IMR-90 (cell line): Measurements from ENCODE around the gene TTLL7. TPM values are rescaled to one million over a fixed set of nuclear protein-coding genes. Genes with fewer than 3 reads are reported as not detected.

ENCODE experiments used
- ATAC-seq: fragments of 200-7000 bp; cut with Tn5 transposase; 2 replicates; pipeline ENCODE4 v1.9.1; 2020; ENCODE audit warnings: low read depth, mild to moderate bottlenecking, moderate library complexity
- BruUV-seq: library from RNA; stranded (reverse); fragments of 400-500 nt; replicated peaks from 2 replicates; lab custom pipeline; 2021; lab: Mats Ljungman, UMichigan
- CTCF ChIA-PET: fragments of 300-600 bp; formaldehyde crosslinking; extraction: SDS; loops from one replicate; lab custom pipeline; 2021; ENCODE audit warnings: antibody characterized with exemption; lab: Yijun Ruan, JAX
- POLR2A ChIA-PET: fragments of 300-600 bp; sonication (Branson Sonifier 250); formaldehyde crosslinking; loops from one replicate; lab custom pipeline; 2022; ENCODE audit warnings: antibody characterized with exemption; ENCODE audit not compliant: unreplicated experiment; lab: Charles Lee
- DNase-seq: peaks from one replicate; pipeline ENCODE4 v3.0.0; 2013
- H2AFZ ChIP-seq: replicated peaks from 2 replicates; pipeline ENCODE3; 2013; ENCODE audit warnings: low read length, mild to moderate bottlenecking; ENCODE audit not compliant: poor library complexity
- H2AK5ac ChIP-seq: 2 replicates; pipeline ENCODE4 v1.6.1; 2013; ENCODE audit warnings: low read depth, low read length, inconsistent platforms
- H2AK9ac ChIP-seq: replicated peaks from 2 replicates; pipeline ENCODE3; 2013; ENCODE audit warnings: mild to moderate bottlenecking, low read depth, low read length, moderate library complexity; ENCODE audit not compliant: poor library complexity
- H2BK120ac ChIP-seq: 2 replicates; pipeline ENCODE4 v1.6.1; 2013; ENCODE audit warnings: low read depth, low read length, inconsistent platforms
- H2BK15ac ChIP-seq: 3 replicates; pipeline ENCODE4 v1.6.1; 2013; ENCODE audit warnings: low read depth, low read length, inconsistent platforms
- H2BK20ac ChIP-seq: 2 replicates; pipeline ENCODE4 v1.6.1; 2013; ENCODE audit warnings: low read depth, mild to moderate bottlenecking, inconsistent platforms, low read length, moderate library complexity
- H2BK5ac ChIP-seq: 2 replicates; pipeline ENCODE4 v1.6.1; 2013; ENCODE audit warnings: mild to moderate bottlenecking, low read depth, low read length, inconsistent platforms; ENCODE audit not compliant: poor library complexity, severe bottlenecking
- H3K14ac ChIP-seq: replicated peaks from 2 replicates; pipeline ENCODE4 v1.6.1; 2013; ENCODE audit warnings: low read depth, low read length, inconsistent platforms
- H3K18ac ChIP-seq: 2 replicates; pipeline ENCODE4 v1.6.1; 2013; ENCODE audit warnings: low read depth, low read length, control low read depth
- H3K23ac ChIP-seq: 2 replicates; pipeline ENCODE4 v1.6.1; 2013; ENCODE audit warnings: low read depth, low read length, inconsistent platforms
- H3K27ac ChIP-seq: 2 replicates; pipeline ENCODE4 v1.5.1; 2013; ENCODE audit warnings: mild to moderate bottlenecking, control low read depth, low read length; ENCODE audit not compliant: insufficient read depth
- H3K27me3 ChIP-seq: 2 replicates; pipeline ENCODE4 v1.6.1; 2013; ENCODE audit warnings: low read length; ENCODE audit not compliant: control insufficient read depth, insufficient read depth
- H3K36me3 ChIP-seq: 2 replicates; pipeline ENCODE4 v1.6.1; 2013; ENCODE audit warnings: low read length, mixed read lengths; ENCODE audit not compliant: control insufficient read depth, insufficient read depth
- H3K4ac ChIP-seq: 2 replicates; pipeline ENCODE4 v1.6.1; 2013; ENCODE audit warnings: low read depth, low read length, inconsistent platforms
- H3K4me1 ChIP-seq: 2 replicates; pipeline ENCODE4 v1.6.1; 2013; ENCODE audit warnings: low read length, mixed read lengths; ENCODE audit not compliant: control insufficient read depth, insufficient read depth
- H3K4me2 ChIP-seq: 2 replicates; pipeline ENCODE4 v1.6.1; 2013; ENCODE audit warnings: low read depth, mild to moderate bottlenecking, control low read depth, low read length, moderate library complexity
- H3K4me3 ChIP-seq: 2 replicates; pipeline ENCODE4 v1.5.1; 2013; ENCODE audit warnings: low read depth, mild to moderate bottlenecking, control low read depth, low read length, moderate library complexity; ENCODE audit not compliant: insufficient read depth
- H3K56ac ChIP-seq: 2 replicates; pipeline ENCODE4 v1.6.1; 2013; ENCODE audit warnings: low read length, inconsistent platforms; ENCODE audit not compliant: insufficient read depth; ENCODE audit errors: extremely low read depth
- H3K79me1 ChIP-seq, 2 experiments: 2 replicates each; pipeline ENCODE4 v1.6.1; 2013; ENCODE audit warnings: low read length in 2 of 2, inconsistent platforms in 1 of 2, low read depth in 1 of 2
- H3K9ac ChIP-seq: 2 replicates; pipeline ENCODE4 v1.6.1; 2013; ENCODE audit warnings: low read depth, low read length, control low read depth
- H3K9me1 ChIP-seq: 2 replicates; pipeline ENCODE4 v1.6.1; 2013; ENCODE audit warnings: low read length, inconsistent platforms; ENCODE audit not compliant: insufficient read depth
- H3K9me3 ChIP-seq: 2 replicates; pipeline ENCODE4 v1.6.1; 2013; ENCODE audit warnings: low read length; ENCODE audit not compliant: control insufficient read depth, insufficient read depth
- H4K20me1 ChIP-seq: 2 replicates; pipeline ENCODE4 v1.6.1; 2013; ENCODE audit warnings: low read length, inconsistent platforms; ENCODE audit not compliant: insufficient read depth
- H4K5ac ChIP-seq: 2 replicates; pipeline ENCODE4 v1.6.1; 2013; ENCODE audit warnings: mild to moderate bottlenecking, low read depth, low read length, control low read depth
- H4K8ac ChIP-seq, 2 experiments: 2 replicates each; pipeline ENCODE4 v1.6.1; 2013; ENCODE audit warnings: low read depth in 2 of 2, low read length in 2 of 2, control low read depth in 1 of 2, inconsistent platforms in 1 of 2
- H4K91ac ChIP-seq: 2 replicates; pipeline ENCODE4 v1.6.1; 2013; ENCODE audit warnings: low read depth, low read length, inconsistent platforms; ENCODE audit not compliant: insufficient read depth
- CEBPB ChIP-seq: IDR thresholded peaks from 2 replicates; pipeline ENCODE4 v1.6.1; 2012; ENCODE audit warnings: low read depth, low read length, improper control_type of control experiment
- POLR2A ChIP-seq: IDR thresholded peaks from 2 replicates; pipeline ENCODE4 v1.6.1; 2012; ENCODE audit warnings: mild to moderate bottlenecking, low read depth, low read length
- RAD21 ChIP-seq: IDR thresholded peaks from 2 replicates; pipeline ENCODE4 v1.6.1; 2012; ENCODE audit warnings: low read length, improper control_type of control experiment
- WGBS, 2 experiments: methylation state at CpG; one replicate each; pipeline versions ENCODE4 v1.1.5 to v1.1.7; 2013; ENCODE audit warnings: missing lambda C conversion rate in 2 of 2; ENCODE audit not compliant: insufficient read length in 1 of 2; ENCODE audit errors: extremely low coverage in 2 of 2; 5-methylcytosine and 5-hydroxymethylcytosine counted together
- dilution Hi-C: fragments of 300-500 bp; cut with HindIII; formaldehyde crosslinking; loops from one replicate; pipeline ENCODE4 v1.14.3; 2018; ENCODE audit warnings: low sequenced_read_pairs; ENCODE audit not compliant: unreplicated experiment
- in situ Hi-C: fragments of 300-500 bp; cut with MboI; formaldehyde crosslinking; loops from 3 replicates; pipeline ENCODE4 v1.14.3; 2019; ENCODE audit warnings: low sequenced_read_pairs, inconsistent platforms, mixed read lengths
- intact Hi-C: fragments of 100-400 bp; cut with micrococcal nuclease; formaldehyde crosslinking; loops from 2 replicates; pipeline ENCODE4 v1.10.0; 2022
- polyA plus RNA-seq, 3 experiments: library from polyadenylated mRNA; depleted of rRNA; stranded (reverse); fragments of >200 nt; gene quantifications; 2 replicates each; pipeline ENCODE4 v1.2.3, GENCODE V29; 2012; ENCODE audit warnings: low replicate concordance in 1 of 3
- total RNA-seq: library from RNA; depleted of rRNA; stranded (reverse); fragments of >200 nt; gene quantifications from 2 replicates; pipeline ENCODE4 v1.2.3, GENCODE V29; 2012

The TTLL7 gene
- total and polyA plus RNA-seq, 2 of the 4 experiments (the other 2 are of a cell fraction): 5.7 to 8.1 TPM

DNA sequence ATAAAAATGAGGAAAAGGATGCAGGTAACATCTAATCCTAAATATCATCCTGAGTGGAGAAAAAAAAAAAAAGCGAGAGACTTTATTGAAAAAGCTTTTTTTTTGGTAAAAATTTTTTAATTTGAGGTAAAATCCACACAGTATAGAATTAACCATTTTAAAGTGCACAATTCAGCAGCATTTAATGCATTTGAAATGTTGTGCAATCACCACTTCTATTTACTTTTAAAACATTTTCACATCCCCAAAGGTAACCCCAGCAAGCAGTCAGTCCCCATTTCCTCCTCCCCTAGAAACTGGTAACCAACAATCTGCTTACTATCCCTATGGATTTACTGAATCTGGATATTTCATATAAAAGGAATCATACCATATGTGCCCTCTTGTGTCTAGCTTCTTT is 166.7 kb downstream of the TTLL7 start:
- H3K9me3 ChIP-seq: no peaks in the 10 kb centered on the region
- no peak overlapping the region for H3K4me3 ChIP-seq
- BruUV-seq: no TSS peak
- 0 out of 2 replicates have a peak, but pooled peaks cover 1% of the 10 kb centered on the region for H3K27me3 ChIP-seq
- H2AK5ac ChIP-seq: no peak overlapping the region
- no peaks in the 10 kb centered on the region for H3K36me3 ChIP-seq
- H3K23ac ChIP-seq: no peak overlapping the region
- no peak overlapping the region for H3K27ac ChIP-seq
- ChIA-PET CTCF (no interaction called here), POLR2A (no interaction called here)
- H4K20me1 ChIP-seq: no peaks in the 10 kb centered on the region
- H3K9ac ChIP-seq: no peak overlapping the region
- no peak overlapping the region for H3K56ac ChIP-seq
- no peaks in the 10 kb centered on the region for H3K4me1 ChIP-seq
- in situ Hi-C loops: no loop called here
- DNase-seq (no peak), ATAC-seq (no peak)
- H2BK15ac ChIP-seq: no peak overlapping the region
- H2BK20ac ChIP-seq: no peak overlapping the region
- H2BK120ac ChIP-seq: no peak overlapping the region
- no peak overlapping the region for H2AK9ac ChIP-seq
- H3K79me1 ChIP-seq: no peaks in the 10 kb centered on the region
- H3K9me1 ChIP-seq: no peaks in the 10 kb centered on the region
- intact Hi-C loops: no loop called here
- H2BK5ac ChIP-seq: no peak overlapping the region
- WGBS, 2 experiments: no CpG with 5 or more reads among the region's 1 CpG
- TF ChIP-seq CEBPB: peak; percentile 67
- TF ChIP-seq POLR2A: no peak
- no peak for TF ChIP-seq RAD21
- no peak overlapping the region for H4K8ac ChIP-seq
- H3K14ac ChIP-seq: no peak overlapping the region
- no peak overlapping the region for H3K4ac ChIP-seq
- H3K4me2 ChIP-seq: no peak overlapping the region
- H2AFZ ChIP-seq: no peak overlapping the region
- dilution Hi-C loops: no loop called here
- no peak overlapping the region for H3K18ac ChIP-seq
- H4K5ac ChIP-seq: no peak overlapping the region
- no peak overlapping the region for H4K91ac ChIP-seq
